Thyroid gland (tissue), 4 donors: Measurements from ENCODE around the gene TMPRSS13.

Experiments
- POLR2A ChIP-seq, 2 donors: fragments of 450-650 bp; IDR thresholded peaks; one replicate each; pipeline ENCODE4 v1.6.1; 2017; ENCODE audit warnings: antibody characterized with exemption in 2 of 2, mild to moderate bottlenecking in 2 of 2, moderate library complexity in 1 of 2
- TF ChIP-seq, protein P1 (sequence below), 6 experiments: fragments of 200-600 bp in 3 of 6; fragments of 450-650 bp in 3 of 6; sonication (generic) in 3 of 6; IDR thresholded peaks; one replicate each; pipeline ENCODE4 v1.5.1; 2016 to 2019; ENCODE audit warnings: antibody characterized with exemption in 6 of 6, mild to moderate bottlenecking in 2 of 6, inconsistent platforms in 1 of 6, moderate library complexity in 1 of 6

DNA sequence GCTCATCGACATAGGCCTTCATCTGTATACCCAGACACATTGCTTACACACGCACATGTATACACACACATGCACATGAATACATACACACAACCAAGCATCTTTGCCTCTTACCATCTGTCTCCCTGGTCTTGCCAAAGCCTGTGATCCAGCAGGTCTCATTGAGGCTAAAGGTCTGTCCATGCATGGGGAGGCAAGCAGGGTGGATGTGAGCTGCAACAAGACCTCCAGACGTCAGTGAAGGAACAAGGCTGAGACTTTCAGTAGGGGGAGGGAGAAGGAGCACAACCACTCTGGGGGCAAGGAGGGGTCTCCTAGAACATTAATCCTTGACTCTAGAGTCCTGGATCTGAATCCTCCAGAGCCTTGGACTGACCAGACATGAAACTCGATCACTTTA lies 23.7 kb downstream of the TMPRSS13 start:
- TF ChIP-seq, protein P1, sequence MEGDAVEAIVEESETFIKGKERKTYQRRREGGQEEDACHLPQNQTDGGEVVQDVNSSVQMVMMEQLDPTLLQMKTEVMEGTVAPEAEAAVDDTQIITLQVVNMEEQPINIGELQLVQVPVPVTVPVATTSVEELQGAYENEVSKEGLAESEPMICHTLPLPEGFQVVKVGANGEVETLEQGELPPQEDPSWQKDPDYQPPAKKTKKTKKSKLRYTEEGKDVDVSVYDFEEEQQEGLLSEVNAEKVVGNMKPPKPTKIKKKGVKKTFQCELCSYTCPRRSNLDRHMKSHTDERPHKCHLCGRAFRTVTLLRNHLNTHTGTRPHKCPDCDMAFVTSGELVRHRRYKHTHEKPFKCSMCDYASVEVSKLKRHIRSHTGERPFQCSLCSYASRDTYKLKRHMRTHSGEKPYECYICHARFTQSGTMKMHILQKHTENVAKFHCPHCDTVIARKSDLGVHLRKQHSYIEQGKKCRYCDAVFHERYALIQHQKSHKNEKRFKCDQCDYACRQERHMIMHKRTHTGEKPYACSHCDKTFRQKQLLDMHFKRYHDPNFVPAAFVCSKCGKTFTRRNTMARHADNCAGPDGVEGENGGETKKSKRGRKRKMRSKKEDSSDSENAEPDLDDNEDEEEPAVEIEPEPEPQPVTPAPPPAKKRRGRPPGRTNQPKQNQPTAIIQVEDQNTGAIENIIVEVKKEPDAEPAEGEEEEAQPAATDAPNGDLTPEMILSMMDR (IDR thresholded peaks at IDR 0.05): no peak
- no peak for TF ChIP-seq POLR2A (IDR thresholded peaks at IDR 0.05)
